K562 (cell line): ENCODE measurements around the gene ARL16. TPM values are rescaled to one million over a fixed set of nuclear protein-coding genes. Genes with fewer than 3 reads are reported as not detected.

ENCODE experiments used
- BRF1 ChIP-seq: IDR thresholded peaks from 3 replicates; pipeline ENCODE4 v1.6.1; 2011; ENCODE audit warnings: borderline replicate concordance, mild to moderate bottlenecking; ENCODE audit not compliant: insufficient read length; ENCODE audit errors: extremely low read depth
- CBFA2T3 ChIP-seq: fragments of 450-650 bp; IDR thresholded peaks from 2 replicates; pipeline ENCODE4 v1.6.1; 2017
- EHMT2 ChIP-seq: fragments of 450-650 bp; IDR thresholded peaks from 2 replicates; pipeline ENCODE4 v1.6.1; 2018; ENCODE audit warnings: antibody characterized with exemption
- FOXO4 ChIP-seq: fragments of 450-650 bp; formaldehyde crosslinking; IDR thresholded peaks from 2 replicates; pipeline ENCODE4 v1.4.0; 2020; ENCODE audit warnings: mild to moderate bottlenecking, moderate library complexity
- L3MBTL2 ChIP-seq: fragments of 450-650 bp; IDR thresholded peaks from 2 replicates; pipeline ENCODE4 v1.6.1; 2016; ENCODE audit warnings: mild to moderate bottlenecking, moderate library complexity
- MTA1 ChIP-seq: fragments of 450-650 bp; IDR thresholded peaks from 2 replicates; pipeline ENCODE4 v1.6.1; 2017; ENCODE audit warnings: borderline replicate concordance
- NFATC3 ChIP-seq: fragments of 450-650 bp; IDR thresholded peaks from 2 replicates; pipeline ENCODE4 v1.6.1; 2017; ENCODE audit warnings: mild to moderate bottlenecking
- RB1 ChIP-seq: fragments of 450-650 bp; IDR thresholded peaks from 2 replicates; pipeline ENCODE4 v1.6.1; 2017; ENCODE audit warnings: low read depth, mild to moderate bottlenecking
- SIN3A ChIP-seq, 2 experiments: fragments of 150-350 bp in 1 of 2; IDR thresholded peaks; 2 replicates each; pipeline ENCODE4 v1.6.1; 2011 to 2016; ENCODE audit warnings: borderline replicate concordance in 2 of 2, low read depth in 2 of 2, low read length in 2 of 2, mild to moderate bottlenecking in 2 of 2, moderate library complexity in 2 of 2; ENCODE audit not compliant: control insufficient read depth in 1 of 2
- TRIM28 ChIP-seq: fragments of 450-650 bp; IDR thresholded peaks from 2 replicates; pipeline ENCODE4 v1.6.1; 2017
- USF2 ChIP-seq: sonication (generic); formaldehyde crosslinking; IDR thresholded peaks from 2 replicates; pipeline ENCODE4 v1.5.0; 2020; ENCODE audit warnings: missing genetic modification reagents
- ZBTB9 ChIP-seq: fragments of 450-650 bp; formaldehyde crosslinking; IDR thresholded peaks from 2 replicates; pipeline ENCODE4 v1.4.0; 2020; ENCODE audit warnings: mild to moderate bottlenecking, moderate library complexity
- ZFX ChIP-seq: sonication (generic); formaldehyde crosslinking; IDR thresholded peaks from 2 replicates; pipeline ENCODE4 v1.8.0; 2022; ENCODE audit warnings: mild to moderate bottlenecking, missing genetic modification reagents, moderate library complexity
- ZNF143 ChIP-seq: sonication (generic); formaldehyde crosslinking; IDR thresholded peaks from 2 replicates; pipeline ENCODE4 v1.9.0; 2022; ENCODE audit warnings: mild to moderate bottlenecking, missing genetic modification reagents
- ZNF512 ChIP-seq: IDR thresholded peaks from 2 replicates; pipeline ENCODE4 v1.6.1; 2016; ENCODE audit warnings: missing genetic modification characterization, missing compliant biosample characterization
- ZNF639 ChIP-seq, 2 experiments: fragments of 200-800 bp in 1 of 2; sonication (Bioruptor generic) in 1 of 2; sonication (generic) in 1 of 2; formaldehyde crosslinking in 1 of 2; IDR thresholded peaks in 1 of 2; conservative IDR thresholded peaks in 1 of 2; 2 replicates each; pipeline versions ENCODE4 v1.5.0 to v1.6.1; 2016 to 2020; ENCODE audit warnings: missing compliant biosample characterization in 1 of 2, missing genetic modification characterization in 1 of 2, missing genetic modification reagents in 1 of 2
- polyA plus RNA-seq, 8 experiments: library from polyadenylated mRNA; depleted of rRNA in 4 of 8; stranded (reverse) in 5 of 8; unstranded in 3 of 8; fragments of >200 nt; fragmentation: Nextera tagmentation in 2 of 8; fragmentation: Illumina TruSeq in 1 of 8; extraction: Ambion mirVana in 2 of 8; extraction: Trizol in 1 of 8; gene quantifications; 2 replicates each; pipeline versions ENCODE4 v1.2.1 to v1.2.3, GENCODE V29; 2011 to 2014; ENCODE audit warnings: inconsistent platforms in 1 of 8, missing spikeins in 1 of 8
- total RNA-seq, 7 experiments: library from RNA; depleted of rRNA in 6 of 7; stranded (reverse); fragments of >200 nt in 6 of 7; fragmentation: Illumina TruSeq in 2 of 7; extraction: Trizol in 2 of 7; gene quantifications; 2 replicates each; pipeline versions ENCODE4 v1.2.1 to v1.2.3, GENCODE V29; 2011 to 2021; ENCODE audit warnings: low replicate concordance in 1 of 7

The ARL16 gene
- total and polyA plus RNA-seq, 9 of the 15 experiments (the other 6 are each of a cell fraction or from before 2014, with no cell fraction given): 5.4 to 32.4 (median 22.6) TPM

GRCh38 chr17:81665205-81666091, 18.1 kb downstream of the ARL16 start (continued):
- TF ChIP-seq ZNF143 (CRISPR knock-in tag) (no peak), ZFX (CRISPR knock-in tag) (peak; percentile 63; the same call in 1 of the 2 replicates), FOXO4 (CRISPR knock-in tag) (0 out of 2 replicates have a peak, but pooled peaks have one; percentile 54), L3MBTL2 (peak; percentile 98), CBFA2T3 (no peak), USF2 (CRISPR knock-in tag) (no peak), NFATC3 (no peak), ZNF639 (CRISPR knock-in tag; conservative IDR thresholded peaks at IDR 0.05 in 1 of 2, IDR thresholded peaks at IDR 0.05 in 1 of 2) (peak in 1 of 2 experiments; percentile 89; a peak in 2 of 4 replicates), MTA1 (no peak), RB1 (no peak), SIN3A (IDR thresholded peaks at IDR 0.05; ENCODE audit: borderline replicate concordance in 2 of 2, control insufficient read depth in 1 of 2, low read depth in 2 of 2, low read length in 2 of 2) (0 out of 4 replicates have a peak, but pooled peaks of 1 of the 2 experiments have one; percentile 54), ZBTB9 (CRISPR knock-in tag) (peak; percentile 94), BRF1 (no peak), ZNF512 (tag) (no peak), TRIM28 (no peak), EHMT2 (no peak)
